ENCODE measurements around the gene FADS1. TPM values are rescaled to one million over a fixed set of nuclear protein-coding genes. Genes with fewer than 3 reads are reported as not detected.

Gene FADS1
- total and polyA plus RNA-seq, 4 donors, result 11.8 to 61.1 (median 32.0) TPM

GRCh38 chr11:61774411-61774810, 42.4 kb downstream of the FADS1 start:
- Histone ChIP-seq H3K36me3 (ENCODE audit: control insufficient read depth in 1 of 2, insufficient read depth in 2 of 2, low read length in 1 of 2) (no peaks in the 10 kb centered on the region), H3K9me3 (ENCODE audit: control insufficient read depth, low read length) (no peaks in the 10 kb centered on the region), H3K27ac (ENCODE audit: low read depth in 1 of 2, low read length in 2 of 2) (no peak overlapping the region), H3K27me3 (ENCODE audit: control insufficient read depth in 1 of 2, insufficient read depth in 2 of 2, low read length in 1 of 2) (no peaks in the 10 kb centered on the region), H3K4me1 (ENCODE audit: control insufficient read depth in 1 of 2, insufficient read depth in 2 of 2, low read length in 2 of 2) (no peaks in the 10 kb centered on the region), H3K4me3 (ENCODE audit: low read length in 2 of 2) (no peak overlapping the region)
- DNase-seq, result no peak
- intact Hi-C loops (cut with DNase I), result no loop called here
- ATAC-seq (ENCODE audit: low FRiP score), result no peak
- 88 to 89% methylated on average over 11 to 12 of the region's 12 CpGs for WGBS, 2 donors

GRCh38 chr11:61773809-61774208, 43.0 kb downstream of the FADS1 start:
- no peaks in the 10 kb centered on the region for H3K9me3 ChIP-seq (ENCODE audit: control insufficient read depth, low read length)
- H3K27ac ChIP-seq (ENCODE audit: low read depth in 1 of 2, low read length in 2 of 2), result no peak overlapping the region
- DNase-seq (no peak), ATAC-seq (ENCODE audit: low FRiP score) (no peak)
- intact Hi-C loops (cut with DNase I), result no loop called here
- H3K4me3 ChIP-seq (ENCODE audit: low read length in 2 of 2), result no peak overlapping the region
- no peaks in the 10 kb centered on the region for H3K4me1 ChIP-seq (ENCODE audit: control insufficient read depth in 1 of 2, insufficient read depth in 2 of 2, low read length in 2 of 2)
- H3K27me3 ChIP-seq (ENCODE audit: control insufficient read depth in 1 of 2, insufficient read depth in 2 of 2, low read length in 1 of 2), result no peaks in the 10 kb centered on the region
- WGBS, 2 donors, result 89% methylated on average over 18 of the region's 18 CpGs
- no peaks in the 10 kb centered on the region for H3K36me3 ChIP-seq (ENCODE audit: control insufficient read depth in 1 of 2, insufficient read depth in 2 of 2, low read length in 1 of 2)

- Histone ChIP-seq H3K4me3 (ENCODE audit: low read length in 2 of 2) (no peak overlapping the region), H3K36me3 (ENCODE audit: control insufficient read depth in 1 of 2, insufficient read depth in 2 of 2, low read length in 1 of 2) (no peaks in the 10 kb centered on the region), H3K4me1 (ENCODE audit: control insufficient read depth in 1 of 2, insufficient read depth in 2 of 2, low read length in 2 of 2) (no peaks in the 10 kb centered on the region), H3K27me3 (ENCODE audit: control insufficient read depth in 1 of 2, insufficient read depth in 2 of 2, low read length in 1 of 2) (no peaks in the 10 kb centered on the region), H3K9me3 (ENCODE audit: control insufficient read depth, low read length) (no peaks in the 10 kb centered on the region), H3K27ac (ENCODE audit: low read depth in 1 of 2, low read length in 2 of 2) (no peak overlapping the region)
- ATAC-seq (ENCODE audit: low FRiP score) (no peak), DNase-seq (no peak)
- WGBS, 2 donors, result 58 to 72% methylated on average over 10 of the region's 10 CpGs
- intact Hi-C loops (cut with DNase I), result no loop called here
Measured at GRCh38 chr11:61773356-61773755, 43.4 kb downstream of the FADS1 start.

GRCh38 chr11:61771985-61772455, 44.8 kb downstream of the FADS1 start:
- Histone ChIP-seq H3K27ac (ENCODE audit: low read depth in 1 of 2, low read length in 2 of 2) (no peak overlapping the region), H3K27me3 (ENCODE audit: control insufficient read depth in 1 of 2, insufficient read depth in 2 of 2, low read length in 1 of 2) (no peaks in the 10 kb centered on the region), H3K4me1 (ENCODE audit: control insufficient read depth in 1 of 2, insufficient read depth in 2 of 2, low read length in 2 of 2) (no peaks in the 10 kb centered on the region), H3K4me3 (ENCODE audit: low read length in 2 of 2) (no peak overlapping the region), H3K36me3 (ENCODE audit: control insufficient read depth in 1 of 2, insufficient read depth in 2 of 2, low read length in 1 of 2) (no peaks in the 10 kb centered on the region), H3K9me3 (ENCODE audit: control insufficient read depth, low read length) (no peaks in the 10 kb centered on the region)
- intact Hi-C loops (cut with DNase I), result no loop called here
- no peak for DNase-seq
- WGBS, 2 donors, result 58 to 64% methylated on average over 5 to 7 of the region's 7 CpGs
- ATAC-seq (ENCODE audit: low FRiP score), result no peak

- Histone ChIP-seq H3K4me3 (ENCODE audit: low read length in 2 of 2) (no peak overlapping the region), H3K9me3 (ENCODE audit: control insufficient read depth, low read length) (no peaks in the 10 kb centered on the region), H3K4me1 (ENCODE audit: control insufficient read depth in 1 of 2, insufficient read depth in 2 of 2, low read length in 2 of 2) (no peaks in the 10 kb centered on the region), H3K27ac (ENCODE audit: low read depth in 1 of 2, low read length in 2 of 2) (no peak overlapping the region), H3K27me3 (ENCODE audit: control insufficient read depth in 1 of 2, insufficient read depth in 2 of 2, low read length in 1 of 2) (no peaks in the 10 kb centered on the region), H3K36me3 (ENCODE audit: control insufficient read depth in 1 of 2, insufficient read depth in 2 of 2, low read length in 1 of 2) (no peaks in the 10 kb centered on the region)
- ATAC-seq (ENCODE audit: low FRiP score) (no peak), DNase-seq (no peak)
- intact Hi-C loops (cut with DNase I), result no loop called here
- 89 to 90% methylated on average over 15 of the region's 15 CpGs for WGBS, 2 donors
Measured at GRCh38 chr11:61771195-61771894, 45.5 kb downstream of the FADS1 start.

GRCh38 chr11:61769946-61770683, 46.7 kb downstream of the FADS1 start:
- H3K4me3 ChIP-seq (ENCODE audit: low read length in 2 of 2), result no peak overlapping the region
- ATAC-seq (ENCODE audit: low FRiP score) (no peak), DNase-seq (no peak)
- 87 to 89% methylated on average over 19 to 20 of the region's 20 CpGs for WGBS, 2 donors
- H3K4me1 ChIP-seq (ENCODE audit: control insufficient read depth in 1 of 2, insufficient read depth in 2 of 2, low read length in 2 of 2), result no peaks in the 10 kb centered on the region
- intact Hi-C loops (cut with DNase I), result no loop called here
- no peaks in the 10 kb centered on the region for H3K27me3 ChIP-seq (ENCODE audit: control insufficient read depth in 1 of 2, insufficient read depth in 2 of 2, low read length in 1 of 2)
- no peaks in the 10 kb centered on the region for H3K9me3 ChIP-seq (ENCODE audit: control insufficient read depth, low read length)
- no peak overlapping the region for H3K27ac ChIP-seq (ENCODE audit: low read depth in 1 of 2, low read length in 2 of 2)
- H3K36me3 ChIP-seq (ENCODE audit: control insufficient read depth in 1 of 2, insufficient read depth in 2 of 2, low read length in 1 of 2), result no peaks in the 10 kb centered on the region

GRCh38 chr11:61769169-61769920, 47.5 kb downstream of the FADS1 start:
- Histone ChIP-seq H3K27ac (ENCODE audit: low read depth in 1 of 2, low read length in 2 of 2) (no peak overlapping the region), H3K4me3 (ENCODE audit: low read length in 2 of 2) (no peak overlapping the region), H3K27me3 (ENCODE audit: control insufficient read depth in 1 of 2, insufficient read depth in 2 of 2, low read length in 1 of 2) (no peaks in the 10 kb centered on the region), H3K9me3 (ENCODE audit: control insufficient read depth, low read length) (no peaks in the 10 kb centered on the region), H3K4me1 (ENCODE audit: control insufficient read depth in 1 of 2, insufficient read depth in 2 of 2, low read length in 2 of 2) (no peaks in the 10 kb centered on the region), H3K36me3 (ENCODE audit: control insufficient read depth in 1 of 2, insufficient read depth in 2 of 2, low read length in 1 of 2) (no peaks in the 10 kb centered on the region)
- DNase-seq (no peak), ATAC-seq (ENCODE audit: low FRiP score) (no peak)
- intact Hi-C loops (cut with DNase I), result no loop called here
- 69% methylated on average over 33 of the region's 33 CpGs for WGBS, 2 donors

GRCh38 chr11:61768376-61769076, 48.3 kb downstream of the FADS1 start:
- no peak for ATAC-seq (ENCODE audit: low FRiP score)
- WGBS, 2 donors, result 78% methylated on average over 11 of the region's 11 CpGs
- no peaks in the 10 kb centered on the region for H3K4me1 ChIP-seq (ENCODE audit: control insufficient read depth in 1 of 2, insufficient read depth in 2 of 2, low read length in 2 of 2)
- no peaks in the 10 kb centered on the region for H3K27me3 ChIP-seq (ENCODE audit: control insufficient read depth in 1 of 2, insufficient read depth in 2 of 2, low read length in 1 of 2)
- H3K27ac ChIP-seq (ENCODE audit: low read depth in 1 of 2, low read length in 2 of 2), result no peak overlapping the region
- intact Hi-C loops (cut with DNase I), result no loop called here
- H3K36me3 ChIP-seq (ENCODE audit: control insufficient read depth in 1 of 2, insufficient read depth in 2 of 2, low read length in 1 of 2), result no peaks in the 10 kb centered on the region
- H3K9me3 ChIP-seq (ENCODE audit: control insufficient read depth, low read length), result no peaks in the 10 kb centered on the region
- no peak for DNase-seq
- H3K4me3 ChIP-seq (ENCODE audit: low read length in 2 of 2), result no peak overlapping the region
